ENCODE measurements around the gene SMIM33. TPM values are rescaled to one million over a fixed set of nuclear protein-coding genes. Genes with fewer than 3 reads are reported as not detected.

The SMIM33 gene
- total and polyA plus RNA-seq, 2 of the 13 experiments (the other 11 are each of a cell fraction or from before 2014, with no cell fraction given): not detected

GRCh38 chr5:139481580-139482049 is 10.8 kb downstream of the SMIM33 start (continued):
- no peak for TF ChIP-seq ZBTB7B (CRISPR knock-in tag; IDR thresholded peaks at IDR 0.05)

GRCh38 chr5:139482050-139482889 is 11.5 kb downstream of the SMIM33 start, which contains the start of gene STING1:
STING1 (minus strand) TSS chr5:139482758; CDS start chr5:139481704, 1,054 bp downstream.
- WGBS (ENCODE audit: low lambda C conversion rate): 9% methylated on average over 14 of the region's 19 CpGs
- POLR2A ChIA-PET: interaction anchor here (1.0 to 2.6 kb wide), 4 partner anchors 13 to 79 kb away, joined by 3 to 24 read pairs (median 9); partner anchors contain the start of genes DNAJC18 and UBE2D2
- CTCF ChIA-PET (ENCODE audit: low intra/inter-chr PET ratio, low total read pairs): no interaction called here
- DNase-seq (ENCODE audit: low spot score): peak; percentile 63
- no peaks in the 10 kb centered on the region for H4K20me1 ChIP-seq (ENCODE audit: insufficient read depth, low read length)
- no peaks in the 10 kb centered on the region for H3K9me3 ChIP-seq (ENCODE audit: low read length)
- peaks cover 22% of the 10 kb centered on the region for H3K4me1 ChIP-seq (ENCODE audit: insufficient read depth, low read length)
- H3K27me3 ChIP-seq (ENCODE audit: control insufficient read depth in 1 of 2, insufficient read depth in 2 of 2, low read length in 2 of 2): peaks cover 0 to 3% of the 10 kb centered on the region in 2 experiments; a peak in 2 of 5 replicates
- in situ Hi-C loops (cut with HindIII; ENCODE audit: extremely low pct_ligation_motif_present, low pct_unique_long_range_greater_than_20kb): no loop called here
- TSS peak; percentile 75 for BruUV-seq (replicated peaks)
- H3K79me2 ChIP-seq (ENCODE audit: insufficient read depth, low read length): no peaks in the 10 kb centered on the region
- H3K36me3 ChIP-seq (replicated peaks in 1 of 2; ENCODE audit: control insufficient read depth in 1 of 2, insufficient read depth in 2 of 2, low read length in 2 of 2): no peaks in the 10 kb centered on the region
- H3K27ac ChIP-seq (ENCODE audit: extremely low read length, insufficient read depth, low read length): no peak within 1 kb of the TSS
- peak; percentile 66 for ATAC-seq
- intact Hi-C loops (cut with micrococcal nuclease; ENCODE audit: unreplicated experiment): no loop called here
- peak within 1 kb of the TSS; percentile 94 for H2AFZ ChIP-seq (ENCODE audit: low read length)
- peak within 1 kb of the TSS; percentile 86 for H3K4me2 ChIP-seq (ENCODE audit: low read depth, low read length)
- peak within 1 kb of the TSS; percentile 37 to 60 (median 44) for H3K4me3 ChIP-seq (replicated peaks in 1 of 3; ENCODE audit: insufficient read depth in 1 of 3, low read depth in 2 of 3, low read length in 3 of 3)
- FAIRE-seq: peak; percentile 49
- H3K9ac ChIP-seq (ENCODE audit: insufficient read depth, low read depth, low read length): peak within 1 kb of the TSS; percentile 33
- TF ChIP-seq DPF2 (CRISPR knock-in tag; IDR thresholded peaks at IDR 0.05; ENCODE audit: borderline replicate concordance, low read depth) (no peak), TARDBP (CRISPR knock-in tag; IDR thresholded peaks at IDR 0.05) (0 out of 2 replicates have a peak, but pooled peaks have one; percentile 26), AGO1 (IDR thresholded peaks at IDR 0.05; ENCODE audit: low read depth, low read length, poor library complexity, severe bottlenecking) (no peak), GABPB1 (CRISPR knock-in tag; IDR thresholded peaks at IDR 0.05) (peak; percentile 15; the same call in 1 of the 2 replicates), ZNF350 (CRISPR knock-in tag; IDR thresholded peaks at IDR 0.05; ENCODE audit: borderline replicate concordance, low read depth) (peak; percentile 37; the same call in 1 of the 2 replicates), ERF (CRISPR knock-in tag; IDR thresholded peaks at IDR 0.05) (0 out of 2 replicates have a peak, but pooled peaks have one; percentile 33), ZNF556 (CRISPR knock-in tag; IDR thresholded peaks at IDR 0.05; ENCODE audit: borderline replicate concordance) (no peak), ZGPAT (CRISPR knock-in tag; IDR thresholded peaks at IDR 0.05) (no peak), KMT2B (CRISPR knock-in tag; IDR thresholded peaks at IDR 0.05) (peak; percentile 33; the same call in 1 of the 2 replicates), ZNF232 (CRISPR knock-in tag; IDR thresholded peaks at IDR 0.05; ENCODE audit: borderline replicate concordance) (no peak), PHF8 (CRISPR knock-in tag; IDR thresholded peaks at IDR 0.05) (no peak), ZIK1 (CRISPR knock-in tag; IDR thresholded peaks at IDR 0.05; ENCODE audit: borderline replicate concordance, low read depth) (no peak), ZNF816 (CRISPR knock-in tag; IDR thresholded peaks at IDR 0.05; ENCODE audit: borderline replicate concordance) (no peak), EED (CRISPR knock-in tag; IDR thresholded peaks at IDR 0.05) (no peak)
- TF ChIP-seq, protein P1, sequence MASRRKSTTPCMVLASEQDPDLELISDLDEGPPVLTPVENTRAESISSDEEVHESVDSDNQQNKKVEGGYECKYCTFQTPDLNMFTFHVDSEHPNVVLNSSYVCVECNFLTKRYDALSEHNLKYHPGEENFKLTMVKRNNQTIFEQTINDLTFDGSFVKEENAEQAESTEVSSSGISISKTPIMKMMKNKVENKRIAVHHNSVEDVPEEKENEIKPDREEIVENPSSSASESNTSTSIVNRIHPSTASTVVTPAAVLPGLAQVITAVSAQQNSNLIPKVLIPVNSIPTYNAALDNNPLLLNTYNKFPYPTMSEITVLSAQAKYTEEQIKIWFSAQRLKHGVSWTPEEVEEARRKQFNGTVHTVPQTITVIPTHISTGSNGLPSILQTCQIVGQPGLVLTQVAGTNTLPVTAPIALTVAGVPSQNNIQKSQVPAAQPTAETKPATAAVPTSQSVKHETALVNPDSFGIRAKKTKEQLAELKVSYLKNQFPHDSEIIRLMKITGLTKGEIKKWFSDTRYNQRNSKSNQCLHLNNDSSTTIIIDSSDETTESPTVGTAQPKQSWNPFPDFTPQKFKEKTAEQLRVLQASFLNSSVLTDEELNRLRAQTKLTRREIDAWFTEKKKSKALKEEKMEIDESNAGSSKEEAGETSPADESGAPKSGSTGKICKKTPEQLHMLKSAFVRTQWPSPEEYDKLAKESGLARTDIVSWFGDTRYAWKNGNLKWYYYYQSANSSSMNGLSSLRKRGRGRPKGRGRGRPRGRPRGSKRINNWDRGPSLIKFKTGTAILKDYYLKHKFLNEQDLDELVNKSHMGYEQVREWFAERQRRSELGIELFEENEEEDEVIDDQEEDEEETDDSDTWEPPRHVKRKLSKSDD (CRISPR knock-in tag; IDR thresholded peaks at IDR 0.05; ENCODE audit: low read depth): no peak

All from HepG2 (cell line).